Measurements from ENCODE around the gene ABLIM1. TPM values are rescaled to one million over a fixed set of nuclear protein-coding genes. Genes with fewer than 3 reads are reported as not detected.

Gene ABLIM1
- total RNA-seq, 1 experiment from 2014 or later, result 34.0 TPM

DNA sequence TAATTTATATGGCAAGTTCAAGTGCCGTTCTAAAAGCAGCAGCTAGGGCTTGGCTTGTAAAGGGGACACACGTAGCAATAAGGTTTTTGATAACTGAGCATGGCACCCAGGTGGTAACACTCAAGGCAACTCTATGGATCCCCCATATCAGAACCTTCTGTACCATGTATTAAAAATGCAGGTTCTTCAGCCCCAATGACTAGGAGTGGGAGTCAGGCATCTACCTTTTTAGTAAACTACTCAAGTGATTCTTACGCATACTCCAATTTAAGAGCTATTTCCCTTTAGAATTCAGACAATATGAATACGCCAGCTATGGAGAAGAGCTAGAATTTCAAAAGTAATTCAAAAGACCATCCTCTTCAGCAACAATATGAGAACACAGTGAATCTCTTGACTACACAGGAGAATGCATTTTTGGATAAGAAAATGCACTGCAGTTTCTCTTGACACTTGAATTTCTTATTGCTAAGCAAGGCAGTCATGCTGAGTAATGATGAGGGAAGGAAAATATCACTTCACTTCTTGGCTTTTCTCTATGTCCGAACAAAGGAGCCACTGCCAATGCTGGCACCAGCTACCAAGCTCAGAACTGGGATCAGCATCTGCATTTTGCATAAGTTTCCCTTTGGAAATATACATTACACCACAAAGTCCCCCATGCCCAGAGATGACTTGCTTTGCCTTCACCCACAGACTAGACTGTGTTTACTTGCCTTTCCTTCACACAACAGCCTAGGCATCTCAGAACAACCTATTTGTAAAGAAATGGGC lies 53.5 kb downstream of the ABLIM1 start:
- DNase-seq (ENCODE audit: low spot score), result no peak
- no TSS peak for BruUV-seq (replicated peaks)
- no peak for TF ChIP-seq EZH2 (IDR thresholded peaks at IDR 0.05; ENCODE audit: borderline replicate concordance, low read depth, low read length, poor library complexity, severe bottlenecking)
- TF ChIP-seq, protein P1, sequence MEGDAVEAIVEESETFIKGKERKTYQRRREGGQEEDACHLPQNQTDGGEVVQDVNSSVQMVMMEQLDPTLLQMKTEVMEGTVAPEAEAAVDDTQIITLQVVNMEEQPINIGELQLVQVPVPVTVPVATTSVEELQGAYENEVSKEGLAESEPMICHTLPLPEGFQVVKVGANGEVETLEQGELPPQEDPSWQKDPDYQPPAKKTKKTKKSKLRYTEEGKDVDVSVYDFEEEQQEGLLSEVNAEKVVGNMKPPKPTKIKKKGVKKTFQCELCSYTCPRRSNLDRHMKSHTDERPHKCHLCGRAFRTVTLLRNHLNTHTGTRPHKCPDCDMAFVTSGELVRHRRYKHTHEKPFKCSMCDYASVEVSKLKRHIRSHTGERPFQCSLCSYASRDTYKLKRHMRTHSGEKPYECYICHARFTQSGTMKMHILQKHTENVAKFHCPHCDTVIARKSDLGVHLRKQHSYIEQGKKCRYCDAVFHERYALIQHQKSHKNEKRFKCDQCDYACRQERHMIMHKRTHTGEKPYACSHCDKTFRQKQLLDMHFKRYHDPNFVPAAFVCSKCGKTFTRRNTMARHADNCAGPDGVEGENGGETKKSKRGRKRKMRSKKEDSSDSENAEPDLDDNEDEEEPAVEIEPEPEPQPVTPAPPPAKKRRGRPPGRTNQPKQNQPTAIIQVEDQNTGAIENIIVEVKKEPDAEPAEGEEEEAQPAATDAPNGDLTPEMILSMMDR (conservative IDR thresholded peaks at IDR 0.05; ENCODE audit: low read depth, low read length), result no peak
- Histone ChIP-seq H3K4me1 (ENCODE audit: insufficient read depth, low read length, poor library complexity, severe bottlenecking) (no peaks in the 10 kb centered on the region), H3K27ac (ENCODE audit: low read depth, low read length, poor library complexity, severe bottlenecking) (no peak overlapping the region), H3K4me3 (ENCODE audit: low read depth, low read length, poor library complexity, severe bottlenecking) (no peak overlapping the region), H3K9me3 (ENCODE audit: low read depth, low read length, poor library complexity, severe bottlenecking) (no peaks in the 10 kb centered on the region), H3K36me3 (ENCODE audit: insufficient read depth, low read length, poor library complexity, severe bottlenecking) (no peaks in the 10 kb centered on the region), H3K27me3 (replicated peaks; ENCODE audit: insufficient read depth, low read depth, low read length, poor library complexity) (no peaks in the 10 kb centered on the region)
- CTCF ChIA-PET, result no interaction called here
- intact Hi-C loops (cut with micrococcal nuclease; ENCODE audit: unreplicated experiment), result no loop called here
- POLR2A ChIA-PET (ENCODE audit: low non-redundant PET), result no interaction called here

DNA sequence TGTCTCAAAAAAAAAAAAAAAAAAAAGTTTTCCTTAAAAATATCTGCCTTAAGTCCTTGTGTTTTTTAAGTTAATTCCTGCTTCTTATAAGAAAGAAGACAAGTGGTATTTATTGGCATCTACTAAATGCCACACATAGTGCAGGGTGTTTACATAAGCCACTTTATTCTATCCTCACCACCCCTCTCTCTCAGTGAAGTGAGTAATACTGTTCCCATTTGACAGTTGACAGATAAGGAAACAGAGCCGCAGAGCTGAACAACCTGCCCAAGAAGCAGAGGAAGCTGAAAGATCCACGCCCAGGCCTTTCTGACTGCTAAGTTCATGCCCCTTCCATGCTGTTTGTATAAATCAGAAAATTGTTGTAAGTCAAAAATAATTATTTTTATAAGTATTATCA lies 54.1 kb downstream of the ABLIM1 start:
- CTCF ChIA-PET, result no interaction called here
- Histone ChIP-seq H3K4me1 (ENCODE audit: insufficient read depth, low read length, poor library complexity, severe bottlenecking) (no peaks in the 10 kb centered on the region), H3K27ac (ENCODE audit: low read depth, low read length, poor library complexity, severe bottlenecking) (no peak overlapping the region), H3K27me3 (replicated peaks; ENCODE audit: insufficient read depth, low read depth, low read length, poor library complexity) (no peaks in the 10 kb centered on the region), H3K36me3 (ENCODE audit: insufficient read depth, low read length, poor library complexity, severe bottlenecking) (no peaks in the 10 kb centered on the region), H3K9me3 (ENCODE audit: low read depth, low read length, poor library complexity, severe bottlenecking) (no peaks in the 10 kb centered on the region), H3K4me3 (ENCODE audit: low read depth, low read length, poor library complexity, severe bottlenecking) (no peak overlapping the region)
- DNase-seq (ENCODE audit: low spot score), result no peak
- POLR2A ChIA-PET (ENCODE audit: low non-redundant PET), result no interaction called here
- BruUV-seq (replicated peaks), result no TSS peak
- intact Hi-C loops (cut with micrococcal nuclease; ENCODE audit: unreplicated experiment), result no loop called here
- TF ChIP-seq EZH2 (IDR thresholded peaks at IDR 0.05; ENCODE audit: borderline replicate concordance, low read depth, low read length, poor library complexity, severe bottlenecking), result no peak
- TF ChIP-seq, protein P1 (conservative IDR thresholded peaks at IDR 0.05; ENCODE audit: low read depth, low read length), result no peak

DNA sequence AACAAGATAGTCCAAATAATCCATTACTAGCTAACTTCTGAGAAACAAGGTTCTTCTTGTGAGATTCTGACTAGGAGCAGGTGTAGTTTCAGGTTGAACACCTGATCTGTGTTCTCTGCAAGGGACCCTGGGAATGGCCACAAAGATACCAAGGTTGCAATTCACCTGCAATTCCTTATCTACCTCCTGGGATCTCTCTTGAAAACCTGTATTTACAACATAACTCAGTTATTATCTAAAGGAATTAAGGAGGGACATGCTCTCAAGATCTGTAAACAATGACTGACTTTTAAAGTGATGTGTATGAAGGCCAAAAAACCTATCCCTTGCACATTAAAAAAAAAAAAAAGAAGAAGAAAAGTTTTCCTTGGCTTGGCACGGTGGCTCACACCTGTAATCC lies 54.8 kb downstream of the ABLIM1 start:
- H3K27ac ChIP-seq (ENCODE audit: low read depth, low read length, poor library complexity, severe bottlenecking), result no peak overlapping the region

More for the DNA sequence above, 54.8 kb downstream of the ABLIM1 start:
- Histone ChIP-seq H3K27me3 (replicated peaks; ENCODE audit: insufficient read depth, low read depth, low read length, poor library complexity) (no peaks in the 10 kb centered on the region), H3K4me1 (ENCODE audit: insufficient read depth, low read length, poor library complexity, severe bottlenecking) (no peaks in the 10 kb centered on the region), H3K4me3 (ENCODE audit: low read depth, low read length, poor library complexity, severe bottlenecking) (no peak overlapping the region), H3K36me3 (ENCODE audit: insufficient read depth, low read length, poor library complexity, severe bottlenecking) (no peaks in the 10 kb centered on the region), H3K9me3 (ENCODE audit: low read depth, low read length, poor library complexity, severe bottlenecking) (no peaks in the 10 kb centered on the region)
- DNase-seq (ENCODE audit: low spot score), result no peak
- BruUV-seq (replicated peaks), result no TSS peak
- intact Hi-C loops (cut with micrococcal nuclease; ENCODE audit: unreplicated experiment), result no loop called here
- CTCF ChIA-PET, result no interaction called here
- POLR2A ChIA-PET (ENCODE audit: low non-redundant PET), result no interaction called here
- TF ChIP-seq, protein P1 (conservative IDR thresholded peaks at IDR 0.05; ENCODE audit: low read depth, low read length), result no peak
- TF ChIP-seq EZH2 (IDR thresholded peaks at IDR 0.05; ENCODE audit: borderline replicate concordance, low read depth, low read length, poor library complexity, severe bottlenecking), result no peak
